NCI-H748 (cell line): ENCODE results near the gene C3orf52.
A peak's percentile ranks its signal among the peaks of the same experiment; 100 is the strongest.

ENCODE experiments used
- DNase-seq: peaks from one replicate; lab custom pipeline; 2025; ENCODE audit not compliant: unreplicated experiment; lab: John Stamatoyannopoulos, UW

The C3orf52 gene

GRCh38 chr3:112134335-112135124 is 48.3 kb downstream of the C3orf52 start:
- DNase-seq, result no peak

GRCh38 chr3:112136046-112136445 is 49.9 kb downstream of the C3orf52 start:
- no peak for DNase-seq

- DNase-seq, result peak; percentile 44
Observed at GRCh38 chr3:112136959-112137693, 50.9 kb downstream of the C3orf52 start.

- no peak for DNase-seq
Observed at GRCh38 chr3:112137781-112138180, 51.6 kb downstream of the C3orf52 start.

GRCh38 chr3:112138219-112138969 is 52.2 kb downstream of the C3orf52 start:
- no peak for DNase-seq

GRCh38 chr3:112140584-112140983 is 54.4 kb downstream of the C3orf52 start:
- DNase-seq, result no peak

- no peak for DNase-seq
Observed at GRCh38 chr3:112141293-112141692, 55.1 kb downstream of the C3orf52 start.

GRCh38 chr3:112143251-112143650 is 57.1 kb downstream of the C3orf52 start:
- DNase-seq, result no peak

- no peak for DNase-seq
Observed at GRCh38 chr3:112143689-112144088, 57.5 kb downstream of the C3orf52 start.

GRCh38 chr3:112149136-112149535 is 62.9 kb downstream of the C3orf52 start:
- no peak for DNase-seq

GRCh38 chr3:112167758-112168157 is 81.6 kb downstream of the C3orf52 start:
- no peak for DNase-seq
